GM12878 (cell line): Measurements from ENCODE around the gene CA5A.

Source experiments
- E2F4 ChIP-seq: IDR thresholded peaks from 2 replicates; pipeline ENCODE4 v1.6.1; 2012; ENCODE audit warnings: low read depth, low read length, improper control_type of control experiment
- NFIC ChIP-seq: IDR thresholded peaks from 2 replicates; pipeline ENCODE4 v1.6.1; 2012; ENCODE audit warnings: low read depth, mild to moderate bottlenecking, inconsistent platforms, low read length, moderate library complexity
- NKRF ChIP-seq: fragments of 450-650 bp; conservative IDR thresholded peaks from 2 replicates; pipeline ENCODE4 v1.6.1; 2017; ENCODE audit warnings: mild to moderate bottlenecking, moderate library complexity
- POLR2A ChIP-seq: IDR thresholded peaks from 2 replicates; pipeline ENCODE4 v1.6.1; 2011; ENCODE audit warnings: low read depth, mild to moderate bottlenecking, low read length
- RCOR1 ChIP-seq: conservative IDR thresholded peaks from 2 replicates; pipeline ENCODE4 v1.6.1; 2012; ENCODE audit warnings: low read depth, low read length, improper control_type of control experiment
- TF ChIP-seq, protein P1 (sequence below): fragments of 450-650 bp; IDR thresholded peaks from 2 replicates; pipeline ENCODE4 v1.6.1; 2014; ENCODE audit warnings: mild to moderate bottlenecking

DNA sequence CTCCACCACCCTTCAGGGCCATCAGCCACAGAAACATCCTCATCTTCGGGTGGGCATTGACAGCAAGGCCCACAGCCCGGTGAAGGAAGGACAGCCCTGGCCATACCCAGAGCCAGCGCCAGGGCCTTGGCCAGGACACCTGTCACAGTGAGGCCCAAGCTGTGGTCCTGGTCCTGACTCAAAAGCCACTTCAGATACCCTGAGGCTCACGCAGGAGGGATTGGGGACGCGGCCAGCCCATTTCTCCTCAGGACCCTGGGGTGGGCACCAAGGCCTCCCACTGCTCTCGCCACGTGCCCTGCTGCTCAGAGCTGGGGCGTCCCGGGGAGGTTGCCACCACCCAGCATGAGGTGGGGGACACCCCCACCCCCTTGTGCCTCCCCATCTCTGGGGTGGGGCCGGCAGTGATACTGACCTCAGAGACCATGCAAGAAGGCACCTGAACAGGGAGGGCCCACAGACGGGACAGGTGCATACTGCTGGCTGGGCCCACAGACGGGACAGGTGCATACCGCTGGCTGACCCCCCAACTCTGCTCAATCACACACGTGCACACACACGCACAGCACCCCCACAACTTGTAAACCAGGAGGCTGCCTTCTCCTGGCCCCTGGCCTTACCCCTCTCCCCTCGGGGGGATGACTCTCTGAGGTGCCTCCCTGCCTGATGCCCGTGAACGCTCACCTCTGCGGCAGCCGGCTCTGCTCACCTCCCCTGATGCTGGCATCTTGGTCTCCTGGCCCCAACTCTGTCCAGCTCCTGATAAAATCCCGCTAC, 81.2 kb downstream of the CA5A start:
- no peak for TF ChIP-seq NFIC
- TF ChIP-seq NKRF, result no peak
- no peak for TF ChIP-seq E2F4
- no peak for TF ChIP-seq RCOR1
- TF ChIP-seq, protein P1, sequence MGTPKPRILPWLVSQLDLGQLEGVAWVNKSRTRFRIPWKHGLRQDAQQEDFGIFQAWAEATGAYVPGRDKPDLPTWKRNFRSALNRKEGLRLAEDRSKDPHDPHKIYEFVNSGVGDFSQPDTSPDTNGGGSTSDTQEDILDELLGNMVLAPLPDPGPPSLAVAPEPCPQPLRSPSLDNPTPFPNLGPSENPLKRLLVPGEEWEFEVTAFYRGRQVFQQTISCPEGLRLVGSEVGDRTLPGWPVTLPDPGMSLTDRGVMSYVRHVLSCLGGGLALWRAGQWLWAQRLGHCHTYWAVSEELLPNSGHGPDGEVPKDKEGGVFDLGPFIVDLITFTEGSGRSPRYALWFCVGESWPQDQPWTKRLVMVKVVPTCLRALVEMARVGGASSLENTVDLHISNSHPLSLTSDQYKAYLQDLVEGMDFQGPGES, result no peak
- TF ChIP-seq POLR2A, result peak; percentile 8; the same call in 1 of the 2 replicates
